GM19043 (cell line): Measurements from ENCODE around the gene MTPN.

Experiments used
- ATAC-seq: cut with Tn5 transposase; IDR thresholded peaks from one replicate; pipeline ENCODE4 v1.9.1; 2021; ENCODE audit warnings: low read depth; ENCODE audit not compliant: unreplicated experiment

Gene MTPN, protein sequence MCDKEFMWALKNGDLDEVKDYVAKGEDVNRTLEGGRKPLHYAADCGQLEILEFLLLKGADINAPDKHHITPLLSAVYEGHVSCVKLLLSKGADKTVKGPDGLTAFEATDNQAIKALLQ

DNA sequence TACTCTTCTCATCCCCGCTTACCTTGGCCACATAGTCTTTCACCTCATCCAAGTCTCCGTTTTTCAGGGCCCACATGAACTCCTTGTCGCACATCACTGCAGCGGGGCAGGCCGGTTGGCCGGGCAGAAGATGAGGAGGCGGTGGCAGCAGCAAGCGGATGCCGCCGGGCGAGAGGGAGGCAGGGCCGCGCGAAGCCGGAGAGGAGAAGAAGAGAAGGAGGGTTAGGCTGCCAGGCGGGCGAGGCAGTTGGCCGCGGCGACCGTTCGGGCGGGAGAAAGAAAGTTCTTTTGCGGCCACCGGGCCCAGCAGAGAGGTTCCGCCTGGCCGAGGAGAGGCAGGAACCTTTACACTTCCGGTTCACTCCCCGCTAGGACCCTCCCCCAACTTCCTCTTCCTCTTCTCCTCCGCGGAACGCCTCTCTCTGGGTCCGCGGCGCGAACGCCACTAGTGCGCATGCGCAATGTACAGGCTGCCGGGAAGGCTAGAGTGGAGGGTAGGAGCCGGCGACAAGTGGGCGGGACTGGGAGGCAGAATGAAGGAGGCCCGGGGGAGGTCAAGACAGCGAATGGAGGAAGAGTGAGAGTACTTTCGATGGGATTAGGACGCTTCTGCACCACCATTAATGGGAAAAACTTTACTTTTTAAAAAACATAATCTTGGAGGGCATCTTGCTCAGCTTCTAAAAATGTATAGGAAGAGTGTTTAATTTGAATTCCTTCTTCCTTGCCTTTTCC is at the start of gene MTPN:
TSS of gene MTPN (minus strand) at position 353 of the 735 bp plus-strand sequence. CDS start at position 94, 259 bp downstream.
- peak; percentile 42 for ATAC-seq

DNA sequence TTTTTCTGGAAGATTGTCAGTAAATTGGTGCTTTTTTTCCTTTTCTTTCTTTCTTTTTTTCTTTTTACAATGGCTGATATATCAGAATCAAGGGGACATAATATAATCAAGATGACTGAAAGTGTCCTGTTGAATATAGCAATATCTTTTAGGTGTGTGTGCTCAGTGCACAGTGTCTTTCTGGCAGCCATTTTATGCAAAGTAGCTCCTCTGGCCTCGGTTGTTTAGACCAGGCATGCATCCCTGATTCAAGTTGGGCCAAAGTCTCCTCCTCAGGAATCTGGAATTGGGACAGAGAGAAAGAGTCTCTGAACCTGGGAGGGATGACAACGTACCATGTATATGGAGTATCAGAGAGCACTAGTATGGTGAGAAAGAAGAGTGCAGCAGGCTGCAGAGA is 49.0 kb upstream of the MTPN start:
- ATAC-seq: no peak

GRCh38 chr7:136023134-136023869 is 46.1 kb upstream of the MTPN start:
- ATAC-seq: no peak

DNA sequence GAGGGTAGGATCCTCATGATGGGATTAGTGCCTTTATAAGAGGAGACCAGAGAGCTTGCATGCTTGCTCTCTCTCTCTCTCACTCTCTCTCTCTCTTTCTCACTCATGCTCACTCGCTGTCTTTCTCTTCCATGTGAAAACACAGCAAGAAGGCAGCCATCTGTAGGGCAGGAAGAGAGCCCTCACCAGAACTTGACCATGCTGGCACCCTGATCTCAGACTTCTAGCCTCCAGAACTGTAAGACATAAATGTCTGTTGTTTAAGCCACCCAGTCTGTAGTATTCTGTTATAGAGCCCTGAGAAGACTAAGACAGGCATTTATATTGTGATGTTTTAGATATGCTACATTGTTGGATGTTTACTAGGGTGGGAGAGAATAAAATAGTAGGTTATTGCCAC is 43.4 kb upstream of the MTPN start:
- no peak for ATAC-seq

GRCh38 chr7:136018104-136018503 is 40.9 kb upstream of the MTPN start:
- no peak for ATAC-seq

GRCh38 chr7:136016649-136017395 is 39.7 kb upstream of the MTPN start:
- ATAC-seq: peak; percentile 51

- ATAC-seq: no peak
Observed at GRCh38 chr7:136015638-136016037, 38.5 kb upstream of the MTPN start.

- no peak for ATAC-seq
Observed at GRCh38 chr7:136014659-136015058, 37.5 kb upstream of the MTPN start.

GRCh38 chr7:136012238-136012637 is 35.1 kb upstream of the MTPN start:
- no peak for ATAC-seq

DNA sequence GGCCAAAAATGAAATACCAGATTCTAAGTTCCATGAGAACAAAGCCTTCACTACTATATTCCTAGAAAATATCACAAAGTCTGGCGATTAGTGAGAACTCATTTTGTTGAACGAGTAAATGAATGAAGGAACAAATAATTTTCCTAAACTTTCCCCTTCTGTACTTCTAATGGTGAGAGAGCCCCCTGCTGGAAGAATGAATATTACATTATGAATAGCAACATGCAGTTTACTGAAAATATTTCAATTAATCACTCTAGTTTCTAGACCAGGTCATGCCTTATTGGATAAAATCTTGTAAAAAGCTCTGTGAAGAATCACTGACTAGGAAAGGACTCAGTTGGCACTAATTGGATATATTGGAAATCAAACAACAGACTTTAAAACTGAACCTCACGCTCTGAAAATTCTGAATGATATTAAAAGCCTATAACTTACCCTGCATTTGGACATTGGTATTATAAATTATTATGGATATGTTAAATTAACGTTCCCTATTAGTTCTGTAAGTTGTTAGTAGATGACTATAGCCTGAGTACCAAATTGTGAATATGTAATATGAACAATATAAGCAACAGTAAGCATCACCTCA is 32.4 kb upstream of the MTPN start:
- ATAC-seq: no peak

DNA sequence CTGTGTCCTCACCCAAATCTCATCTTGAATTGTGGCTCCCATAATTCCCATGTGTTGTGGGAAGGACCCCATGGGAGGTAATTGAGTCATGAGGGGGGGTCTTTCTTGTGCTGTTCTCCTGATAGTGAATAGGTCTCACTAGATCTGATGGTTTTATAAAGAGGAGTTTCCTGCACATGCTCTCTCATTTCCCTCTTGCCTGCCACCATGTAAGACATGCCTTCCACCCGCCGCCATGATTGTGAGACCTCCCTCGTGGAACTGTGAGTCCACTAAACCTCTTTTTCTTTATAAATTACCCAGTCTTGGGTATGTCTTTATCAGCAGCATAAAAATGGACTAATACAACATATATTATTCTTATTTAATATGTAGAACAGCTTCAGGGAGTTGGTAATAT is 29.0 kb upstream of the MTPN start:
- ATAC-seq: no peak

DNA sequence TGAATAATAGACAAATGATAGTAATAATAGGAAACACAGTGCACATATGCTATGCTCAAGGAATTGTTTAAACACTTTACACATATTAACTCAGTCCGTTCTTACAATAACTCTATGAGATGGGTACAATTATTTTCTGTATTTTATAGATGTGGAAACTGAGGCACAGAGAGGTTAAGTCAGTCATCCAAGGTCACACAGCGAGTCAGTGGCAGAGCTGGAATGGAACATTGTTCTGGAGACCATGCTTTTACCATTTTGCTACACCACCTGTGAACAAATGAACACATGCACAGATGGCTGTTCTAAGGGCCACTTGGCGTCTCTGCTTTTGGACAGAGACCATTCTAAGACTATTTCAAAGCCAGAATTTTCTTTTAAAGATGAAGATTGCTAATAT is 26.9 kb upstream of the MTPN start:
- no peak for ATAC-seq

DNA sequence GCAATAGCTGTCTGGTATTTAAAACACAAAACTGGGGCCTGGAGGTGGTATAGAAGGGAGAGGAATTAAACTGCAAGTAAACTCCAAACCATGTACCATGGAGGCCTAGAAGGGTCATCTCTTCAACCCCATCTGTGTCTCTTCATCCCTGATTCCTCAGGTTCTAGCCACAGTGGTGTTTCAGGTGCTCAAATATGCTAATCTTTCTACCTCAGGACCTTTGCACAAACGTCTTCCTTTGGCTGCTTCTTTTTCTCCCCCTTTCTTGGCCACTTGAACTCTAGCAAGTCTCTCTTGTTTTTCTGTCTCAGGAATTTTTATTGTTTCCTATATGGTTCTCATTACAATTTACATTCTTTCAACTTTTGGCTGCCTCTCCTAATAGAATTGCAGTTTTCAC is 25.6 kb upstream of the MTPN start:
- ATAC-seq: no peak

DNA sequence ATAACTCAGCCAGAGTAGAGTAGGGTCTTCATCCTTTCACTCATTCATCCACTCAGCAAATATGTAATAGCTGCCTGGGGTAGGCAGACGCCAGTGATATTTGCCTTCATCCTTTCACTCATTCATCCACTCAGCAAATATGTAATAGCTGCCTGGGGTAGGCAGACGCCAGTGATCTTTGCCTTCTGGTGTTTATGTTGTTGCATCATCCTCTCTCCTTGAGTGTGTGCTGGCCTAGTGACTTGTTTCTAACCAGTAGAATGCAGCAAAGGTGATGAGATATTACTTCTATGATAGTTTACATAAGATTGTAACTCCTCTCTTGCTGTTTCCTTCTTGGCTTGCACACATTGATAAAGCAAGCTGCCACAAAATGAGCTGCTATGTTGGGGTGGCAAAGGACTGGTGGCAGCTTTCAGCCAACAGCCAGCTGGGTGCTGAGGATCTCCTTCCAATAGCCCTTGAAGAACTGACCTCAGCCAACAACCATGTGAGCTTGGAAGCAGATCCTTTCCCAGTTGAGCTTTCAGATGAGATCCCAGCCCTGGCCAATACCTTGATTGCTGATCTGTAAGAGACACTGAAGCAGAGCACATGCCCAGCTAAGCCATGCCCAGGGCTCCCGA is 23.2 kb upstream of the MTPN start:
- ATAC-seq: no peak

- no peak for ATAC-seq
Observed at GRCh38 chr7:135998081-135998480, 20.9 kb upstream of the MTPN start.

DNA sequence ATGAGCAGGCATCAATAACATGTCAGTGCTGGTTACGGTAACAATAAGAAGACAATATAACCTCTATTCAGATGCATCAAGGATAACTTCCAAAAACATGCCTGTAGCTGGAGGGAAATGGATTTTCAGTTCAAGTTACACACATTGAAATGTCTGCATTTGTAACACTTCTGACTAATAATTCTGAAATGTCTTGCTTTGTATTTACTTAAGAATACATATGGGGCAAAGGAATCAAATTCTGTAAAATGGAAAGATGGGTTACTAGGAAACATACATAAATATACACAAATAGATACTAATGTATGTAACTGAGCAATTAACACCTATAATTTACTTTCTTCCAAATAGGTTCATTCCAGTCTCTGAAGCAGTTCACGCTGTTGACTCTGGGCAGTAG is 18.6 kb upstream of the MTPN start:
- no peak for ATAC-seq

DNA sequence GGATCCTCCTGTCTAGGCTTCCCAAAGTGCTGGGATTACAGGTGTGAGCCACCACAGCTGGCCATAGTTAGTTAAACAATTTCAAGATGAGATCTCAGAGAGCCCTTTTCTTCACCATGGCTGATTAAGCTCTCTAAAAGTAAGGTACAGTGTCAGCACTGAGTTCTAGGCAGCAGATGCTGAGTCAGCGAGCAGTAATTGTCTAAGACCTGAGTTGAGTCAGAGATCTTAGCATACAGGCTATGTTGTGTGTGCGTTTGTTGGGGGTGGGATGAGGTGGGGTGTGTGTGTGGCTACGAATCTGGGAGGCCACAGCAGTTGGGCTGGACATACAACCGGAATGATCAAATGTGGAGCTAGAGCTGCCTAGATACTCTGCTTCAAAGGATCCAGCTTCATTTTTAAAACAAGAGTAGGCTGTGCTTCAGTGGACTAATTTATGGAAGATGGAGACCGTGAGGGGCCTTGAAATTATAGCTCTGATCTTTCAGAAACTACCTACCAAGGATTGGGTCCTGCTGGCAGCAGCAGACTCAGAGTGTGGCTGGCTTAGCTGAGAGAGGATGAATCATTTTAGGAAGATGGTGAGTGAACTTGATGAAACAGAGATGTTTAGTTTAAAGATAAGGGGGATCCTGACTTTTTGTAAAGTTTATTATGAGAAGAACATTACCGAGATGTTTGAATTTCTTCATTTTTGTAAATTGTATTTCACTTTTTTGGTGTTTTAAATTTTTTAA is 17.5 kb upstream of the MTPN start:
- ATAC-seq: no peak

DNA sequence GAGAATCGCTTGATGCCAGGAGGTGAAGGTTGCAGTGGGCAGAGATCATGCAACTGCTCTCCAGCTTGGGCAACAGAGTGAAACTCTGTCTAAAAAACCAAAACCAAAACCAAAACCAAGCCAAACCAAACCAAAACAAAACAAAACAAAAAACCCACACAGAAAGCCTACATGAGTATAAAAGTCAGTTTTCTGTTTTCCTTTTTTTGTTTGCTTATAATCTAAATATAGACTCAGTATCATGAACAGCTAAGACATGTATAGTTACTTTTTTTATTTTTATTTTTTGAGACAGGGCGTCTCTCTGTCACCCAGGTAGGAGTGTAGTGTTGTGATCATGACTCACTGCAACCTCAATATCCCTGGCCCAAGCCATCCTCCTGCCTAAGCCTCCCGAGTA is 16.8 kb upstream of the MTPN start:
- ATAC-seq: peak; percentile 55

GRCh38 chr7:135991906-135992305 is 14.7 kb upstream of the MTPN start:
- ATAC-seq: no peak

- ATAC-seq: no peak
Observed at GRCh38 chr7:135991322-135991721, 14.2 kb upstream of the MTPN start.
